GM23338 (cell line): ENCODE measurements around the gene SPATA31D4.

Experiments used
- CTCF ChIP-seq, 2 experiments: fragments of 200-600 bp in 1 of 2; sonication (generic) in 1 of 2; conservative IDR thresholded peaks; 2 replicates each; pipeline versions ENCODE4 v1.5.1 to v1.6.1; 2016 to 2017; ENCODE audit warnings: antibody characterized with exemption in 2 of 2, low read depth in 2 of 2, mild to moderate bottlenecking in 2 of 2, moderate library complexity in 1 of 2
- EZH2 ChIP-seq: fragments of 200-600 bp; sonication (generic); IDR thresholded peaks from one replicate; pipeline ENCODE4 v1.8.0; 2017; ENCODE audit warnings: antibody characterized with exemption, mild to moderate bottlenecking, low read depth; ENCODE audit not compliant: unreplicated experiment
- POLR2AphosphoS5 ChIP-seq: IDR thresholded peaks from 2 replicates; pipeline ENCODE4 v1.6.1; 2016; ENCODE audit warnings: antibody characterized with exemption, low read depth

- TF ChIP-seq CTCF (conservative IDR thresholded peaks at IDR 0.05; ENCODE audit: low read depth in 2 of 2) (no peak), POLR2AphosphoS5 (no peak), EZH2 (no peak)
Observed at GRCh38 chr9:81886665-81887064, 41.6 kb upstream of the SPATA31D4 start.
